Naive thymus-derived CD8-positive, alpha-beta T cell (primary cell): Measurements from ENCODE around the gene ZNF467. TPM values are rescaled to one million over a fixed set of nuclear protein-coding genes. Genes with fewer than 3 reads are reported as not detected.

Experiments used
- ATAC-seq, 2 donors: fragments of 150-1000 bp; cut with Tn5 transposase in 1 of 2; sonication (Bioruptor Pico), chemical (Tn5 transposase) in 1 of 2; 1 replicate in 1 of 2; 2 replicates in 1 of 2; pipeline ENCODE4 v1.10.0; 2021; ENCODE audit warnings: mild to moderate bottlenecking in 2 of 2, moderate library complexity in 2 of 2
- POLR2A ChIA-PET: fragments of 350-600 bp; sonication (Branson Sonifier 250); formaldehyde crosslinking; loops from one replicate; lab custom pipeline; 2021; ENCODE audit warnings: antibody characterized with exemption; lab: Charles Lee
- DNase-seq, 10 donors: peaks; one replicate each; pipeline versions ENCODE4 v3.0.0 to v3.0.0-alpha.2; 2020 to 2022
- H3K27ac Mint-ChIP-seq, 10 donors: one replicate each; pipeline ENCODE4 v1.8.0; 2020 to 2022; ENCODE audit warnings: mild to moderate bottlenecking in 10 of 10, mixed read lengths in 10 of 10, moderate library complexity in 4 of 10, inconsistent platforms in 1 of 10
- H3K27me3 Mint-ChIP-seq, 5 donors: one replicate each; pipeline ENCODE4 v1.8.0; 2021 to 2022; ENCODE audit warnings: mixed read lengths in 5 of 5
- H3K36me3 Mint-ChIP-seq, 3 donors: one replicate each; pipeline ENCODE4 v1.8.0; 2020 to 2022; ENCODE audit warnings: mixed read lengths in 3 of 3, mild to moderate bottlenecking in 2 of 3, inconsistent platforms in 1 of 3
- H3K4me1 Mint-ChIP-seq, 4 donors: one replicate each; pipeline ENCODE4 v1.8.0; 2021 to 2022; ENCODE audit warnings: mixed read lengths in 4 of 4
- H3K4me3 Mint-ChIP-seq, 10 donors: one replicate each; pipeline ENCODE4 v1.8.0; 2020 to 2022; ENCODE audit warnings: mild to moderate bottlenecking in 10 of 10, mixed read lengths in 10 of 10, moderate library complexity in 6 of 10, inconsistent platforms in 1 of 10
- H3K9me3 Mint-ChIP-seq, 9 donors: one replicate each; pipeline ENCODE4 v1.8.0; 2020 to 2022; ENCODE audit warnings: mixed read lengths in 9 of 9, mild to moderate bottlenecking in 3 of 9, inconsistent platforms in 1 of 9, moderate library complexity in 1 of 9
- polyA plus RNA-seq, 3 donors: library from polyadenylated mRNA; unstranded; fragments of 300-500 nt; fragmentation: Illumina TruSeq; gene quantifications; one replicate each; pipeline ENCODE4 v1.2.3, GENCODE V29; 2021
- total RNA-seq, 8 experiments: library from RNA in 2 of 8; stranded (reverse) in 2 of 8; gene quantifications; one replicate each; pipeline ENCODE4 v1.2.3 and lab custom pipeline; 2021 to 2026

ZNF467 gene
- total and polyA plus RNA-seq, 5 experiments from 2014 or later = 0.88 to 4.8 (median 2.4) TPM

- Mint-ChIP-seq H3K36me3 (peaks cover 0 to 48% (median 6%) of the 10 kb centered on the region in 3 donors), H3K27me3 (no peaks in the 10 kb centered on the region), H3K27ac (peak overlapping the region in 1 of 10 donors; percentile 49), H3K4me1 (peaks cover 13 to 17% (median 15%) of the 10 kb centered on the region in 4 donors), H3K4me3 (no peak overlapping the region), H3K9me3 (no peaks in the 10 kb centered on the region)
- DNase-seq (no peak), ATAC-seq (no peak)
- POLR2A ChIA-PET = no interaction called here
Measured at GRCh38 chr7:149720372-149721083, 52.9 kb downstream of the ZNF467 start.

- POLR2A ChIA-PET = no interaction called here
- no peak overlapping the region for H3K4me3 Mint-ChIP-seq
- peaks cover 18 to 22% (median 20%) of the 10 kb centered on the region in 4 donors for H3K4me1 Mint-ChIP-seq
- H3K9me3 Mint-ChIP-seq = no peaks in the 10 kb centered on the region
- H3K27me3 Mint-ChIP-seq = no peaks in the 10 kb centered on the region
- no peak for DNase-seq
- ATAC-seq = no peak
- peaks cover 0 to 42% (median 6%) of the 10 kb centered on the region in 3 donors for H3K36me3 Mint-ChIP-seq
- H3K27ac Mint-ChIP-seq = no peak overlapping the region
Measured at GRCh38 chr7:149719912-149720335, 53.5 kb downstream of the ZNF467 start.

GRCh38 chr7:149719050-149719899 lies 54.1 kb downstream of the ZNF467 start:
- peak overlapping the region in 1 of 10 donors; percentile 34 for H3K4me3 Mint-ChIP-seq
- H3K27ac Mint-ChIP-seq = peak overlapping the region in 1 of 10 donors; percentile 33
- POLR2A ChIA-PET = no interaction called here
- no peaks in the 10 kb centered on the region for H3K27me3 Mint-ChIP-seq
- H3K36me3 Mint-ChIP-seq = peaks cover 0 to 40% (median 6%) of the 10 kb centered on the region in 3 donors
- peaks cover 18 to 22% (median 21%) of the 10 kb centered on the region in 4 donors for H3K4me1 Mint-ChIP-seq
- no peaks in the 10 kb centered on the region for H3K9me3 Mint-ChIP-seq
- ATAC-seq = no peak
- DNase-seq = no peak

- ATAC-seq = no peak
- Mint-ChIP-seq H3K4me3 (peak overlapping the region in 1 of 10 donors; percentile 34), H3K4me1 (peaks cover 18 to 22% (median 21%) of the 10 kb centered on the region in 4 donors), H3K27ac (no peak overlapping the region), H3K27me3 (no peaks in the 10 kb centered on the region), H3K36me3 (peaks cover 0 to 35% (median 3%) of the 10 kb centered on the region in 3 donors), H3K9me3 (peaks cover 0 to 1% (median 0%) of the 10 kb centered on the region in 9 donors)
- POLR2A ChIA-PET = no interaction called here
- no peak for DNase-seq
Measured at GRCh38 chr7:149718730-149719049, 54.7 kb downstream of the ZNF467 start.

- DNase-seq (no peak), ATAC-seq (no peak)
- Mint-ChIP-seq H3K4me1 (peaks cover 18 to 23% (median 21%) of the 10 kb centered on the region in 4 donors), H3K9me3 (peaks cover 0 to 1% (median 0%) of the 10 kb centered on the region in 9 donors), H3K36me3 (peaks cover 0 to 25% (median 0%) of the 10 kb centered on the region in 3 donors), H3K27ac (peak overlapping the region in 1 of 10 donors; percentile 21), H3K27me3 (no peaks in the 10 kb centered on the region), H3K4me3 (no peak overlapping the region)
- POLR2A ChIA-PET = no interaction called here
Measured at GRCh38 chr7:149717481-149717880, 55.9 kb downstream of the ZNF467 start.

GRCh38 chr7:149716932-149717307 lies 56.5 kb downstream of the ZNF467 start:
- peak overlapping the region in 6 of 10 donors; percentile 31 to 91 (median 81) for H3K4me3 Mint-ChIP-seq
- peak overlapping the region in 9 of 10 donors; percentile 38 to 92 (median 74) for H3K27ac Mint-ChIP-seq
- peaks cover 18 to 23% (median 21%) of the 10 kb centered on the region in 4 donors for H3K4me1 Mint-ChIP-seq
- POLR2A ChIA-PET = no interaction called here
- no peak for ATAC-seq
- H3K36me3 Mint-ChIP-seq = peaks cover 0 to 24% (median under 1%) of the 10 kb centered on the region in 3 donors
- H3K27me3 Mint-ChIP-seq = no peaks in the 10 kb centered on the region
- H3K9me3 Mint-ChIP-seq = peaks cover 0 to 2% (median under 1%) of the 10 kb centered on the region in 9 donors
- no peak for DNase-seq

- H3K27me3 Mint-ChIP-seq = no peaks in the 10 kb centered on the region
- DNase-seq = no peak
- H3K36me3 Mint-ChIP-seq = peaks cover 2 to 18% (median 7%) of the 10 kb centered on the region in 3 donors
- H3K4me3 Mint-ChIP-seq = peak overlapping the region in 9 of 10 donors; percentile 77 to 91 (median 90)
- H3K27ac Mint-ChIP-seq = peak overlapping the region; percentile 22 to 94 (median 86)
- POLR2A ChIA-PET = interaction anchor here (1.0 kb wide), 1 partner anchor 454 kb away, joined by 3 read pairs; the partner anchor contains the start of gene ZNF783
- peaks cover 4 to 8% (median 6%) of the 10 kb centered on the region in 9 donors for H3K9me3 Mint-ChIP-seq
- ATAC-seq = no peak
- H3K4me1 Mint-ChIP-seq = peaks cover 18 to 23% (median 21%) of the 10 kb centered on the region in 4 donors
Measured at GRCh38 chr7:149716007-149716931, 57.1 kb downstream of the ZNF467 start.

- Mint-ChIP-seq H3K27me3 (no peaks in the 10 kb centered on the region), H3K4me3 (peak overlapping the region; percentile 77 to 91 (median 90)), H3K36me3 (peaks cover 7 to 13% (median 10%) of the 10 kb centered on the region in 3 donors), H3K9me3 (peaks cover 9 to 16% (median 14%) of the 10 kb centered on the region in 9 donors), H3K27ac (peak overlapping the region; percentile 74 to 94 (median 89)), H3K4me1 (peaks cover 18 to 21% (median 20%) of the 10 kb centered on the region in 4 donors)
- ATAC-seq = peak; percentile 3 to 12
- DNase-seq = no peak
- POLR2A ChIA-PET = interaction anchor here (0.6 to 1.0 kb wide), 2 partner anchors 255 to 454 kb away, joined by 3 read pairs; partner anchors contain the start of genes ZNF777 and ZNF783
Measured at GRCh38 chr7:149715476-149715875, 57.9 kb downstream of the ZNF467 start.

- Mint-ChIP-seq H3K36me3 (peaks cover 5 to 13% (median 7%) of the 10 kb centered on the region in 3 donors), H3K9me3 (peaks cover 9 to 20% (median 14%) of the 10 kb centered on the region in 9 donors), H3K27ac (peak overlapping the region; percentile 74 to 94 (median 89)), H3K27me3 (no peaks in the 10 kb centered on the region), H3K4me1 (peaks cover 18 to 20% (median 20%) of the 10 kb centered on the region in 4 donors), H3K4me3 (peak overlapping the region; percentile 77 to 91 (median 90))
- POLR2A ChIA-PET = interaction anchor here (0.6 to 1.0 kb wide), 3 partner anchors 91 to 453 kb away, joined by 3 read pairs; partner anchors contain the start of genes ZNF777 and ZNF783
- ATAC-seq (peak; percentile 48), DNase-seq (peak in 4 of 10 donors; percentile 17 to 54 (median 40))
Measured at GRCh38 chr7:149714910-149715471, 58.4 kb downstream of the ZNF467 start.
